HG03139 (cell line): ENCODE data around the gene WNT9A.
"Not testable (repeated sequence)": the region's sequence is repeated elsewhere in the genome, so short reads cannot be mapped to it uniquely, and the experiment has no call there.

Experiments
- ATAC-seq: cut with Tn5 transposase; IDR thresholded peaks from one replicate; pipeline ENCODE4 v1.9.1; 2021; ENCODE audit not compliant: unreplicated experiment

Gene WNT9A

GRCh38 chr1:227912866-227913265 lies 34.9 kb downstream of the WNT9A start:
- no peak for ATAC-seq

GRCh38 chr1:227911376-227911775 lies 36.4 kb downstream of the WNT9A start:
- ATAC-seq: no peak

- no peak for ATAC-seq
Measured at GRCh38 chr1:227910511-227911153, 37.1 kb downstream of the WNT9A start.

GRCh38 chr1:227909923-227910328 lies 37.8 kb downstream of the WNT9A start:
- ATAC-seq: not testable (repeated sequence)

- ATAC-seq: no peak
Measured at GRCh38 chr1:227909188-227909587, 38.5 kb downstream of the WNT9A start.

GRCh38 chr1:227908359-227908758 lies 39.4 kb downstream of the WNT9A start:
- ATAC-seq: no peak

- ATAC-seq: no peak
Measured at GRCh38 chr1:227907439-227908015, 40.2 kb downstream of the WNT9A start.

- ATAC-seq: no peak
Measured at GRCh38 chr1:227906550-227907071, 41.1 kb downstream of the WNT9A start.

- no peak for ATAC-seq
Measured at GRCh38 chr1:227905573-227906487, 41.9 kb downstream of the WNT9A start.

- ATAC-seq: no peak
Measured at GRCh38 chr1:227904541-227905335, 43.0 kb downstream of the WNT9A start.

GRCh38 chr1:227903614-227904501 lies 43.9 kb downstream of the WNT9A start:
- ATAC-seq: no peak

GRCh38 chr1:227903061-227903521 lies 44.6 kb downstream of the WNT9A start:
- no peak for ATAC-seq

GRCh38 chr1:227902641-227902990 lies 45.1 kb downstream of the WNT9A start:
- no peak for ATAC-seq

GRCh38 chr1:227901906-227902640 lies 45.7 kb downstream of the WNT9A start:
- ATAC-seq: no peak

- no peak for ATAC-seq
Measured at GRCh38 chr1:227901239-227901905, 46.4 kb downstream of the WNT9A start.

- ATAC-seq: no peak
Measured at GRCh38 chr1:227900571-227901051, 47.1 kb downstream of the WNT9A start.

GRCh38 chr1:227899820-227900449 lies 47.8 kb downstream of the WNT9A start:
- ATAC-seq: no peak
